Measurements from ENCODE around the gene ATP8A2.

Gene ATP8A2

GRCh38 chr13:25739376-25739775 is 367.6 kb downstream of the ATP8A2 start:
- Histone ChIP-seq H3K4me1 (ENCODE audit: control insufficient read depth, insufficient read depth, low read length, unreplicated experiment) (no peaks in the 10 kb centered on the region), H3K79me2 (ENCODE audit: control insufficient read depth, insufficient read depth, low read length, unreplicated experiment) (no peaks in the 10 kb centered on the region), H2AFZ (ENCODE audit: low read length, unreplicated experiment) (no peak overlapping the region), H3K27me3 (ENCODE audit: insufficient read depth, low read length) (no peaks in the 10 kb centered on the region), H3K27ac (ENCODE audit: low read depth, low read length) (no peak overlapping the region), H3K4me3 (ENCODE audit: low read depth, low read length) (no peak overlapping the region), H3K36me3 (ENCODE audit: insufficient read depth, low read length) (no peaks in the 10 kb centered on the region)

DNA sequence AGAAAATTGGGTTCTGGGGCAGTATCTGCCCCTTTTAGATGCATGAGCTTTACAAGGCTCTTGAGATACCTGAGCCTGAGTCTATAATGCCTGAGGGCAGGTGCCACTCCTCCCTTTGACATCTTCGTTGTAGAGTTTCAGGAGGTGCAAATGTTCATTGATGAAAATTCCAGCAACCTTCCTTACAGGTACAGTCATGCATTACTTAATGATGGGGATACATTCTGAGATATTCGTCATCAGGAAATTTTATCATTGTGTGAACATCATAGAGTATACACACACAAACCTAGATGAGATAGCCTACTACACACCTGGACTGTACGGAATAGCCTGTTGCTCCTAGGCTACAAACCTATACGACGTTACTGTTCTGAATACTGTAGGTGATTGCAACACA is 370.0 kb downstream of the ATP8A2 start:
- Histone ChIP-seq H3K27me3 (ENCODE audit: insufficient read depth, low read length) (no peaks in the 10 kb centered on the region), H2AFZ (ENCODE audit: low read length, unreplicated experiment) (no peak overlapping the region), H3K4me3 (ENCODE audit: low read depth, low read length) (no peak overlapping the region), H3K4me1 (ENCODE audit: control insufficient read depth, insufficient read depth, low read length, unreplicated experiment) (no peaks in the 10 kb centered on the region), H3K27ac (ENCODE audit: low read depth, low read length) (no peak overlapping the region), H3K36me3 (ENCODE audit: insufficient read depth, low read length) (no peaks in the 10 kb centered on the region), H3K79me2 (ENCODE audit: control insufficient read depth, insufficient read depth, low read length, unreplicated experiment) (no peaks in the 10 kb centered on the region)

- Histone ChIP-seq H3K36me3 (ENCODE audit: insufficient read depth, low read length) (no peaks in the 10 kb centered on the region), H2AFZ (ENCODE audit: low read length, unreplicated experiment) (no peak overlapping the region), H3K27me3 (ENCODE audit: insufficient read depth, low read length) (no peaks in the 10 kb centered on the region), H3K4me1 (ENCODE audit: control insufficient read depth, insufficient read depth, low read length, unreplicated experiment) (no peaks in the 10 kb centered on the region), H3K79me2 (ENCODE audit: control insufficient read depth, insufficient read depth, low read length, unreplicated experiment) (no peaks in the 10 kb centered on the region), H3K4me3 (ENCODE audit: low read depth, low read length) (no peak overlapping the region), H3K27ac (ENCODE audit: low read depth, low read length) (no peak overlapping the region)
Observed at GRCh38 chr13:25742220-25742619, 370.4 kb downstream of the ATP8A2 start.

DNA sequence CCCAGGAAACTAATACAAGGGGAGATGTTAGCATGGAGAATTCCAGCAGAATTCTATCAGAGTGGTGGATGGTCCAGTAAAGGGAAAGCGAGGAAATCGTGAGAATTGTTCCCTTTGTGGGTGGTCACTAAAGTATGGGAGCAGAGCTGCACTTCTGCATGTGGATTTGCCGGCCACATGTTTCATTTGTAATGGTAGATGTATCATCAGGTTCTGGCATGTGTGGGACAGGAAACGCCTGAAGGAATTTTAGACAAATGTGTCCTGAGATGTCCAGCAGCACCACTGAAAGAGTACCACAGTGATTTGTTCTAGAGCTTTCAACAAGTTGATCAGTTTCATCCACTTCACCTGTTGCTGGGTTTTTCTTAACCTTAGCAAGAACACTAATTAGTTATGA is 371.6 kb downstream of the ATP8A2 start:
- Histone ChIP-seq H3K4me3 (ENCODE audit: low read depth, low read length) (no peak overlapping the region), H2AFZ (ENCODE audit: low read length, unreplicated experiment) (no peak overlapping the region), H3K36me3 (ENCODE audit: insufficient read depth, low read length) (no peaks in the 10 kb centered on the region), H3K27me3 (ENCODE audit: insufficient read depth, low read length) (no peaks in the 10 kb centered on the region), H3K27ac (ENCODE audit: low read depth, low read length) (no peak overlapping the region), H3K79me2 (ENCODE audit: control insufficient read depth, insufficient read depth, low read length, unreplicated experiment) (no peaks in the 10 kb centered on the region), H3K4me1 (ENCODE audit: control insufficient read depth, insufficient read depth, low read length, unreplicated experiment) (no peaks in the 10 kb centered on the region)

DNA sequence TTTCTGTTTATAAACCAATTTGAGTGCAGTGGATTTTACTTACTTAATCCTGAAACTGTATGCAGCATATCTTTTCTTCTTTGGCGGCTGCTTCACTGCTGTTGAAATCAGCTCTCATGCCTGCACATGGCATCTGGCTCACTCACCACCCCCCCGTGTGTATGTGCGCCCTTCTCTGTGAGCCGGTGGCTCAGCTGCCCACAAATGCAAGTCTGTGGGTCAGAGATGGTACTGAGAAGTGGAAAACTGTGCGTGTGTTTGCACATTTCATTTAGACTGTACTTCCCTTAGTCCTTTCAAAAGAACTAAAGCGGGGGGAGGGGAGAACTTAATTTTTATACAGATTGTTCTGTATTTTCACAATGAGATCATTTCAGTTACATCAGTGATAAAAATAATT is 372.4 kb downstream of the ATP8A2 start:
- Histone ChIP-seq H3K36me3 (ENCODE audit: insufficient read depth, low read length) (no peaks in the 10 kb centered on the region), H3K27ac (ENCODE audit: low read depth, low read length) (no peak overlapping the region), H3K27me3 (ENCODE audit: insufficient read depth, low read length) (no peaks in the 10 kb centered on the region), H3K79me2 (ENCODE audit: control insufficient read depth, insufficient read depth, low read length, unreplicated experiment) (no peaks in the 10 kb centered on the region), H3K4me3 (ENCODE audit: low read depth, low read length) (no peak overlapping the region), H2AFZ (ENCODE audit: low read length, unreplicated experiment) (no peak overlapping the region), H3K4me1 (ENCODE audit: control insufficient read depth, insufficient read depth, low read length, unreplicated experiment) (no peaks in the 10 kb centered on the region)

GRCh38 chr13:25746131-25746530 is 374.4 kb downstream of the ATP8A2 start:
- Histone ChIP-seq H3K4me1 (ENCODE audit: control insufficient read depth, insufficient read depth, low read length, unreplicated experiment) (no peaks in the 10 kb centered on the region), H3K79me2 (ENCODE audit: control insufficient read depth, insufficient read depth, low read length, unreplicated experiment) (no peaks in the 10 kb centered on the region), H3K36me3 (ENCODE audit: insufficient read depth, low read length) (no peaks in the 10 kb centered on the region), H3K27ac (ENCODE audit: low read depth, low read length) (no peak overlapping the region), H3K27me3 (ENCODE audit: insufficient read depth, low read length) (no peaks in the 10 kb centered on the region), H2AFZ (ENCODE audit: low read length, unreplicated experiment) (no peak overlapping the region), H3K4me3 (ENCODE audit: low read depth, low read length) (no peak overlapping the region)

- Histone ChIP-seq H3K27ac (ENCODE audit: low read depth, low read length) (no peak overlapping the region), H2AFZ (ENCODE audit: low read length, unreplicated experiment) (no peak overlapping the region), H3K27me3 (ENCODE audit: insufficient read depth, low read length) (no peaks in the 10 kb centered on the region), H3K79me2 (ENCODE audit: control insufficient read depth, insufficient read depth, low read length, unreplicated experiment) (no peaks in the 10 kb centered on the region), H3K4me1 (ENCODE audit: control insufficient read depth, insufficient read depth, low read length, unreplicated experiment) (peaks cover 4% of the 10 kb centered on the region), H3K36me3 (ENCODE audit: insufficient read depth, low read length) (no peaks in the 10 kb centered on the region), H3K4me3 (ENCODE audit: low read depth, low read length) (no peak overlapping the region)
Observed at GRCh38 chr13:25752957-25753551, 381.3 kb downstream of the ATP8A2 start.

DNA sequence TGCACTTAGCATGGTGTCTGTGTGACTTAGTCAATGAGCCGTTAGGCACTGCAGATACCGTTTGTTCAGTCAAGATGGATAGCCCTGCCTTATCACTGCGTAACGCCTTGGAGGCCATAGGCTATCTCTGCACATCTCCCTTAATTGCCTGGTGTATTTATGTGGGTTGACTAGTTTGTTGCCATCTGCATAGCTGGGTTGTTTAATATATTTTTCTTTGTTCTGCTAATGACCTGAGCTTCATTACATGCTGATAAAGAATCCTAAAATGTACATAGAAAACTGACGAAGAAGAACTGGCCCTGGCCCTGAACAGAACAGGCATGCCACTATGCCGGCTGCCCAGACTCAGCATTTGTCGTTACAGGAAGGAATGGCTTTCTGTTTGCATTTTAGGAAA is 382.2 kb downstream of the ATP8A2 start:
- H2AFZ ChIP-seq (ENCODE audit: low read length, unreplicated experiment), result no peak overlapping the region
- H3K4me1 ChIP-seq (ENCODE audit: control insufficient read depth, insufficient read depth, low read length, unreplicated experiment), result peaks cover 4% of the 10 kb centered on the region
- no peaks in the 10 kb centered on the region for H3K27me3 ChIP-seq (ENCODE audit: insufficient read depth, low read length)
- H3K4me3 ChIP-seq (ENCODE audit: low read depth, low read length), result no peak overlapping the region
- no peaks in the 10 kb centered on the region for H3K36me3 ChIP-seq (ENCODE audit: insufficient read depth, low read length)
- no peaks in the 10 kb centered on the region for H3K79me2 ChIP-seq (ENCODE audit: control insufficient read depth, insufficient read depth, low read length, unreplicated experiment)
- H3K27ac ChIP-seq (ENCODE audit: low read depth, low read length), result no peak overlapping the region

GRCh38 chr13:25756251-25756650 is 384.5 kb downstream of the ATP8A2 start:
- Histone ChIP-seq H3K36me3 (ENCODE audit: insufficient read depth, low read length) (no peaks in the 10 kb centered on the region), H3K4me1 (ENCODE audit: control insufficient read depth, insufficient read depth, low read length, unreplicated experiment) (peaks cover 4% of the 10 kb centered on the region), H3K4me3 (ENCODE audit: low read depth, low read length) (no peak overlapping the region), H3K27ac (ENCODE audit: low read depth, low read length) (no peak overlapping the region), H2AFZ (ENCODE audit: low read length, unreplicated experiment) (no peak overlapping the region), H3K79me2 (ENCODE audit: control insufficient read depth, insufficient read depth, low read length, unreplicated experiment) (no peaks in the 10 kb centered on the region), H3K27me3 (ENCODE audit: insufficient read depth, low read length) (no peaks in the 10 kb centered on the region; the same call in 1 of the 2 replicates)

DNA sequence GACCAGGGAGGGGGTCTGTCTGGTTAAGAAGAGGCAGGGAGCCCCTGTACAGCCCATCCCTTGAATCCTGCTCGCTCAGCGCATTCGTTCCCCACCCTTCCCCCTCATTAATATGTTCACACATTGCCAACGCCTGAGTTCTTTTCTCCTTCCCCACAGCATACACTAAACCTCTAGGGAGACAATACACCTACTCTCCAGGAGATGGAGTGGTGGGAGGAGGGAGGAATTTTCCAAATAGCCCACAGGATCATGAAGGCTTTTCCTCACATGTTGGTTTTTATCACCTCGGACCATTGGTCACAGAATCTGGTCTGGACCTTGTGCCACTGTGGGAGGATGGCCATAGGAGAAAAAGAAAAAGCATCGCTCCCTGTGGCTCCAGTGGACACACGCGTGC is 385.1 kb downstream of the ATP8A2 start:
- Histone ChIP-seq H2AFZ (ENCODE audit: low read length, unreplicated experiment) (no peak overlapping the region), H3K27ac (ENCODE audit: low read depth, low read length) (no peak overlapping the region), H3K36me3 (ENCODE audit: insufficient read depth, low read length) (no peaks in the 10 kb centered on the region), H3K27me3 (ENCODE audit: insufficient read depth, low read length) (no peaks in the 10 kb centered on the region; the same call in 1 of the 2 replicates), H3K4me3 (ENCODE audit: low read depth, low read length) (no peak overlapping the region), H3K79me2 (ENCODE audit: control insufficient read depth, insufficient read depth, low read length, unreplicated experiment) (no peaks in the 10 kb centered on the region), H3K4me1 (ENCODE audit: control insufficient read depth, insufficient read depth, low read length, unreplicated experiment) (peaks cover 4% of the 10 kb centered on the region)

GRCh38 chr13:25761041-25761440 is 389.3 kb downstream of the ATP8A2 start:
- Histone ChIP-seq H3K27me3 (ENCODE audit: insufficient read depth, low read length) (no peaks in the 10 kb centered on the region; the same call in 1 of the 2 replicates), H3K27ac (ENCODE audit: low read depth, low read length) (no peak overlapping the region), H3K4me1 (ENCODE audit: control insufficient read depth, insufficient read depth, low read length, unreplicated experiment) (no peaks in the 10 kb centered on the region), H3K36me3 (ENCODE audit: insufficient read depth, low read length) (no peaks in the 10 kb centered on the region), H2AFZ (ENCODE audit: low read length, unreplicated experiment) (no peak overlapping the region), H3K4me3 (ENCODE audit: low read depth, low read length) (no peak overlapping the region), H3K79me2 (ENCODE audit: control insufficient read depth, insufficient read depth, low read length, unreplicated experiment) (no peaks in the 10 kb centered on the region)

Data from ACC112 (cell line).